WERI-Rb-1 (cell line): Measurements from ENCODE around the gene ABCF3.
A peak's percentile ranks its signal among the peaks of the same experiment; 100 is the strongest.

Experiments used
- DNase-seq: peaks from one replicate; pipeline ENCODE4 v3.0.0-alpha.2; 2020
- H3K27ac ChIP-seq: fragments of 250-450 bp; sonication (Bioruptor Pico); 2 replicates; pipeline ENCODE4 v1.5.1; 2020; ENCODE audit warnings: mild to moderate bottlenecking, moderate library complexity
- H3K27me3 ChIP-seq: fragments of 250-450 bp; sonication (Bioruptor Pico); 2 replicates; pipeline ENCODE4 v1.5.1; 2021; ENCODE audit warnings: mild to moderate bottlenecking, low read depth, moderate library complexity; ENCODE audit not compliant: insufficient read depth, severe bottlenecking
- H3K36me3 ChIP-seq: fragments of 250-450 bp; sonication (Bioruptor Pico); 2 replicates; pipeline ENCODE4 v1.5.1; 2020; ENCODE audit warnings: mild to moderate bottlenecking, moderate library complexity
- H3K4me3 ChIP-seq: 2 replicates; pipeline ENCODE4 v1.5.1; 2011; ENCODE audit warnings: low read depth, mild to moderate bottlenecking, control low read depth, low read length
- H3K9me3 ChIP-seq: fragments of 250-450 bp; sonication (Bioruptor Pico); 2 replicates; pipeline ENCODE4 v1.5.1; 2021; ENCODE audit warnings: mild to moderate bottlenecking, moderate library complexity; ENCODE audit not compliant: severe bottlenecking
- CTCF ChIP-seq: IDR thresholded peaks from 2 replicates; pipeline ENCODE4 v1.5.1; 2011; ENCODE audit warnings: low read depth, mild to moderate bottlenecking, control low read depth, inconsistent platforms, low read length

The ABCF3 gene

GRCh38 chr3:184236033-184236410 lies 50.0 kb downstream of the ABCF3 start:
- Histone ChIP-seq H3K27ac (peak overlapping the region; percentile 59), H3K9me3 (no peaks in the 10 kb centered on the region), H3K36me3 (no peaks in the 10 kb centered on the region), H3K27me3 (peaks cover 3% of the 10 kb centered on the region), H3K4me3 (no peak overlapping the region)
- DNase-seq: no peak
- TF ChIP-seq CTCF: no peak

GRCh38 chr3:184236636-184237035 lies 50.6 kb downstream of the ABCF3 start:
- H3K27ac ChIP-seq: peak overlapping the region; percentile 59
- H3K9me3 ChIP-seq: no peaks in the 10 kb centered on the region
- TF ChIP-seq CTCF: no peak
- H3K36me3 ChIP-seq: peaks cover 1% of the 10 kb centered on the region; the same call in 1 of the 2 replicates
- no peak for DNase-seq
- no peak overlapping the region for H3K4me3 ChIP-seq
- no peaks in the 10 kb centered on the region for H3K27me3 ChIP-seq

GRCh38 chr3:184237211-184237610 lies 51.2 kb downstream of the ABCF3 start:
- no peak for DNase-seq
- H3K9me3 ChIP-seq: no peaks in the 10 kb centered on the region
- H3K4me3 ChIP-seq: no peak overlapping the region
- H3K27ac ChIP-seq: peak overlapping the region; percentile 59; the same call in 1 of the 2 replicates
- H3K27me3 ChIP-seq: no peaks in the 10 kb centered on the region
- TF ChIP-seq CTCF: no peak
- H3K36me3 ChIP-seq: peaks cover 2% of the 10 kb centered on the region

GRCh38 chr3:184237807-184238206 lies 51.8 kb downstream of the ABCF3 start:
- Histone ChIP-seq H3K27ac (peak overlapping the region; percentile 16; the same call in 1 of the 2 replicates), H3K9me3 (no peaks in the 10 kb centered on the region), H3K27me3 (no peaks in the 10 kb centered on the region), H3K4me3 (no peak overlapping the region), H3K36me3 (peaks cover 8% of the 10 kb centered on the region)
- no peak for DNase-seq
- no peak for TF ChIP-seq CTCF

GRCh38 chr3:184238246-184238818 lies 52.3 kb downstream of the ABCF3 start:
- no peak for TF ChIP-seq CTCF
- Histone ChIP-seq H3K27me3 (no peaks in the 10 kb centered on the region), H3K4me3 (no peak overlapping the region), H3K36me3 (peaks cover 14% of the 10 kb centered on the region), H3K27ac (no peak overlapping the region), H3K9me3 (no peaks in the 10 kb centered on the region)
- DNase-seq: no peak

GRCh38 chr3:184239221-184239620 lies 53.2 kb downstream of the ABCF3 start:
- Histone ChIP-seq H3K4me3 (no peak overlapping the region), H3K27ac (no peak overlapping the region), H3K36me3 (peaks cover 22% of the 10 kb centered on the region), H3K27me3 (no peaks in the 10 kb centered on the region), H3K9me3 (no peaks in the 10 kb centered on the region)
- no peak for TF ChIP-seq CTCF
- DNase-seq: no peak
